Spinal cord (tissue), 10 donors: Measurements from ENCODE around the gene ERFL. TPM values are rescaled to one million over a fixed set of nuclear protein-coding genes. Genes with fewer than 3 reads are reported as not detected.

Experiments used
- DNase-seq, 6 donors: peaks; one replicate each; pipeline versions ENCODE4 v3.0.0 to v3.0.0-alpha.2; 2013 to 2015; ENCODE audit warnings: low spot score in 6 of 6, low read depth in 4 of 6
- H3K27ac ChIP-seq: one replicate; pipeline ENCODE4 v1.5.1; 2013; ENCODE audit warnings: low read depth, low read length, control low read depth
- H3K27me3 ChIP-seq: one replicate; pipeline ENCODE4 v1.6.1; 2013; ENCODE audit warnings: low read length; ENCODE audit not compliant: control insufficient read depth, insufficient read depth
- H3K36me3 ChIP-seq: one replicate; pipeline ENCODE4 v1.6.1; 2013; ENCODE audit warnings: low read length; ENCODE audit not compliant: control insufficient read depth, insufficient read depth
- H3K4me1 ChIP-seq: one replicate; pipeline ENCODE4 v1.6.1; 2013; ENCODE audit warnings: low read length; ENCODE audit not compliant: control insufficient read depth, insufficient read depth
- H3K4me3 ChIP-seq: one replicate; pipeline ENCODE4 v1.5.1; 2013; ENCODE audit warnings: low read depth, low read length, control low read depth
- H3K9me3 ChIP-seq: one replicate; pipeline ENCODE4 v1.6.1; 2013; ENCODE audit warnings: low read length; ENCODE audit not compliant: control insufficient read depth, insufficient read depth
- WGBS: methylation state at CpG from one replicate; pipeline ENCODE4 v1.1.5; 2013; ENCODE audit warnings: missing lambda C conversion rate; ENCODE audit not compliant: insufficient coverage; 5-methylcytosine and 5-hydroxymethylcytosine counted together
- polyA plus RNA-seq, 2 donors: library from polyadenylated mRNA; unstranded; fragments of 120-200 nt; gene quantifications; one replicate each; pipeline ENCODE4 v1.2.1, GENCODE V29; 2013; ENCODE audit not compliant: insufficient read length in 2 of 2
- total RNA-seq, 2 donors: library from RNA; depleted of rRNA in 1 of 2; stranded (reverse); fragments of 120-200 nt in 1 of 2; fragments of >200 nt in 1 of 2; gene quantifications; one replicate each; pipeline versions ENCODE4 v1.2.3 to v1.2.4, GENCODE V29; 2013 to 2014
- donor health status: healthy.

Gene ERFL
- total and polyA plus RNA-seq, 4 donors = 0.11 to 1.3 (median 0.78) TPM; not detected in 1

DNA sequence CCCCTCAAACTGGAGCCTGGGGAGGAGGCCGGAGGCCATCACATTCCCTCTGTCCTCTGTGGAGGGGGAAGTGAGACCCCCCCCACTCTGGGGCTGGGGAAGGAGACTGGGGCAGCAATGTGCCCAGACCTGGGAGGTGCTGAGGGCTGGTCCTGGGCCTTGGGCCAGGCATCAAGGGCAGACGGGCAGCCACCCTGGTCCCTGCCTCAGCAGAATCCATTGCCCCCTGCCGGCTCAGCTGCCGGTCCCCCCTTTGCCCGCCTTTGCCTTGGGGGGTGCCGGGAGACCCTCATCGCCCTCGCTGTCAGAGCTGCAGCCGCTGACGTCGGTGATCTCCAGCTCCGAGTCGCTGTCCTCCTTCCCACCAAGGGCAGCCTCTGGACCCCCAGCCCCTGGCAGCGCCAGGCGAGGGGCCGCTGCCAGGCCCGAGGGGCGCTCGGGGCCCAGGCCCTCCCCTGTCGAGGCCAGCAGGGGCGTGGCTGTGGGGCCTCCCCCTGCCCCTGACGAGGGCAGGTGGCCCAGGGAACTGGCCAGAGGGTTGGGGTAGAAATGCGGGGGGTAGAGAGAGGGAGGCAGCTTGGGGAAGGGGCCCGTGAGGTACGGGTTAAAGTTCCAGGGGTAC is 20.1 kb downstream of the ERFL start:
- WGBS = 83% methylated on average over 25 of the region's 25 CpGs
- Histone ChIP-seq H3K4me1 (peaks cover 5% of the 10 kb centered on the region), H3K27me3 (peaks cover 34% of the 10 kb centered on the region), H3K27ac (no peak overlapping the region), H3K4me3 (no peak overlapping the region), H3K9me3 (no peaks in the 10 kb centered on the region), H3K36me3 (peaks cover 53% of the 10 kb centered on the region)
- DNase-seq = no peak

DNA sequence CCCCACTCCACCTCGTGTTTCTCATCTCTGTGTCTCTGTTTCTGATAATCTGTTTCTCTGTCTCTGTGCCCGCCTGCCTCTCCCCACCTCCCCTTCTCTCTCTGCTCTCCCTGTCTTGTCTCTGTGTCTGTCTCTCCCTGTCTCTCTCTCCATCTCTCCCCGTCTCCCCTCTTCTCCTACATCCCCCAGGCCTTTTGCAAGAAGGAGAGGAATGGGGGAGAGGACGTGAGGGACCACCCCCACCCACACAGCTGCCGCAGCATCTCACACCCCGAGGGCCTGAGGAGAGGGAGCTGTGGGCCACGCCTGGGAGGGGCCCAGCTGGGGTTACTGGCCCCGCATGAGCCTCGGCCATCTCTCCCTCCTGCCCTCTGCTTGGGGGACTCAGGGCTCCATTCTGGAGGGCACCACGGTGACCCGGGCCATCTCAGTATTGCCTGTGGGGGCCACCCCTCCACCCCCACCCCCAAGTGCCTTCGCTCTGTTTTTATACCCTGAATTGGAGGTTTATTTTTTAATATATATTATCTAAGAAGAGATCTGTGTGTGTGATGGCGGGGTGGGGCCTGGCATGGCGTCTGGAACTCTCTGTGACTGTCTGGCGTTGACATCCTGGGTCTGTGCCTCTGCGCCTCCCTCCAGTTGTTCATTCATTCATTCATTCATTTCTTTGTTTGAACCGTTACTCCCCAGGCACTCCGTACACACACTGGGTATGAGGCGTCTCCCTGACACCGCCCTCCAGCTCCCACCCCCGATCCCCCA is 21.2 kb downstream of the ERFL start:
- Histone ChIP-seq H3K27ac (no peak overlapping the region), H3K9me3 (no peaks in the 10 kb centered on the region), H3K4me3 (no peak overlapping the region), H3K36me3 (peaks cover 63% of the 10 kb centered on the region), H3K4me1 (no peaks in the 10 kb centered on the region), H3K27me3 (peaks cover 24% of the 10 kb centered on the region)
- DNase-seq = no peak
- 73% methylated on average over 3 of the region's 21 CpGs for WGBS

DNA sequence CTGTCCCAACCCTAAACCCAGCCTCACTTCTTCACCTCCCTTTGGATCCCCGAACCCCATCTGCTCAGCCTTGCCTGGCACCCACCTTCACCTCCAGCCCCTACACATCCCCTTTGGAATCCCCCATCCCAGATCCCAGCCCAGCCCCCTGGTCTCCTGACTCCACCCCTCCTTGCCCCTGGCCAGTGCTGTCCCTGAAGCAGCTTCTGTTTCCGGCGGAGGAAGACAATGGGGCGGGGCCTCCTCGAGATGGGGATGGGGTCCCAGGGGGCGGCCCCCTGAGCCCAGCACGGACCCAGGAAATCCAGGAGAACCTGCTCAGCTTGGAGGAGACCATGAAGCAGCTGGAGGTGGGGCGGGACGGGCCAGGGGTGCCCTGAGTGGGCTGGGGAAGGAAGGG is 22.0 kb downstream of the ERFL start:
- Histone ChIP-seq H3K4me3 (no peak overlapping the region), H3K9me3 (no peaks in the 10 kb centered on the region), H3K36me3 (peaks cover 71% of the 10 kb centered on the region), H3K4me1 (no peaks in the 10 kb centered on the region), H3K27ac (no peak overlapping the region), H3K27me3 (peaks cover 16% of the 10 kb centered on the region)
- no peak for DNase-seq
- 50% methylated on average over 7 of the region's 9 CpGs for WGBS

- 90% methylated on average over 22 of the region's 24 CpGs for WGBS
- peaks cover 73% of the 10 kb centered on the region for H3K36me3 ChIP-seq
These were observed 22.8 kb downstream of the ERFL start for GRCh38 chr19:41905273-41906002.

DNA sequence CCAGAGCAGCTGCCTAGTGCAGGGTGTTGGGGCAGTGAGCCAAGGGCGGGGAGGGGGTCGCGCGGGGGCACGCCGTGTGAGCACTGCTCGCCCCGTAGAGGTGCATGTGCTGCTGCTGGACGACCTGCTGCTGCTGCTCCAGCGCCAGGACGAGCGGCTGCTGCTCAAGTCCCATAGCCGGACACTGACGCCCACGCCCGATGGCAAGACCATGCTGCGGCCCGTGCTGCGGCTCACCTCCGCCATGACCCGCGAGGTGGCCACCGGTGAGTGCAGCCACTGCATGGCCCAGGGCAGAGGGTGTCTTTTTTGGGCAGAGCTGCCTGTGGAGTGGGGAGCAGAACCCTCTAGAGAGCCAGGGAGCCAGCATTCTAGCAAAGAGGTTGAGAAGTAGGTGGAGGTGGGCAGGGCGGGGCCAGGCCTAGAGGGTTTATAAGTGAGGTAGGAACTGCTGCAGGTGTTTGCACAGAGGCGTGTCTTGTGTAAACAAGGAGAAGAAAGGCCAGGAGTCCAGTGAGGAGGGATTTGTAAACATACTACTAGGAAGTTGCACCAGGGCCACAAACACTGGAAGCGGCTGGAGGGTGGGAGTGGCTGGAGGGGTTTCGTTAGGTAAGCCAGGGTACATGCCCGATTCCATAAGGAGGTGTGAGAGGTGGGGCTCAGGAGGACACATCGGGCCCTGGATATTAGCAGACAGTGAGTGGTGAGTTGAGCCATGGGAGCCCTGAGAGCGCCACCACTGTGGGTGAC is 24.0 kb downstream of the ERFL start:
- DNase-seq = no peak
- H3K36me3 ChIP-seq = peaks cover 80% of the 10 kb centered on the region
- no peak overlapping the region for H3K4me3 ChIP-seq
- no peaks in the 10 kb centered on the region for H3K9me3 ChIP-seq
- no peaks in the 10 kb centered on the region for H3K4me1 ChIP-seq
- 93% methylated on average over 30 of the region's 30 CpGs for WGBS
- peaks cover 3% of the 10 kb centered on the region for H3K27me3 ChIP-seq
- no peak overlapping the region for H3K27ac ChIP-seq

More at GRCh38 chr19:41905273-41906002, 22.8 kb downstream of the ERFL start:
- peaks cover 8% of the 10 kb centered on the region for H3K27me3 ChIP-seq
- no peaks in the 10 kb centered on the region for H3K4me1 ChIP-seq
- DNase-seq = no peak
- no peak overlapping the region for H3K27ac ChIP-seq
- H3K4me3 ChIP-seq = no peak overlapping the region
- no peaks in the 10 kb centered on the region for H3K9me3 ChIP-seq

GRCh38 chr19:41903193-41903953 is 24.9 kb downstream of the ERFL start:
- Histone ChIP-seq H3K27me3 (no peaks in the 10 kb centered on the region), H3K36me3 (peaks cover 82% of the 10 kb centered on the region), H3K9me3 (no peaks in the 10 kb centered on the region), H3K27ac (no peak overlapping the region), H3K4me1 (no peaks in the 10 kb centered on the region), H3K4me3 (no peak overlapping the region)
- no peak for DNase-seq
- 94% methylated on average over 18 of the region's 19 CpGs for WGBS

DNA sequence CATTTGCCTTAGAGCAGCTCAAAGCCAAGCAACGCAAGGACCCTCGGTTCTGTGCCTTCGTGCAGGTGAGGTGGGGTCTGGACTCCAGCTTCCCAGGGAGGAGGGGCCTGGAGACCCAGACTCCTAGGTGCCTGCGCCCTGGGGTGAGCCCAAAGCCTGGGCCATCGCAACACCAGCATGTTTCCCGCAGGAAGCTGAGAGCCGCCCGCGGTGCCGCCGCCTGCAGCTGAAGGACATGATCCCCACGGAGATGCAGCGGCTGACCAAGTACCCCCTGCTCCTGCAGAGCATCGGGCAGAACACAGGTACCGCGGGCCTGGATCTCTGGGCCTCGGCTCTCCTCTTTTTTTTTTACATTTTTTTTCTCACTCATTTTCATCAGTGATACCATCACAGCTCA is 25.7 kb downstream of the ERFL start:
- no peaks in the 10 kb centered on the region for H3K9me3 ChIP-seq
- 93% methylated on average over 17 of the region's 17 CpGs for WGBS
- no peak overlapping the region for H3K4me3 ChIP-seq
- no peak overlapping the region for H3K27ac ChIP-seq
- no peak for DNase-seq
- H3K4me1 ChIP-seq = no peaks in the 10 kb centered on the region
- peaks cover 83% of the 10 kb centered on the region for H3K36me3 ChIP-seq
- no peaks in the 10 kb centered on the region for H3K27me3 ChIP-seq

DNA sequence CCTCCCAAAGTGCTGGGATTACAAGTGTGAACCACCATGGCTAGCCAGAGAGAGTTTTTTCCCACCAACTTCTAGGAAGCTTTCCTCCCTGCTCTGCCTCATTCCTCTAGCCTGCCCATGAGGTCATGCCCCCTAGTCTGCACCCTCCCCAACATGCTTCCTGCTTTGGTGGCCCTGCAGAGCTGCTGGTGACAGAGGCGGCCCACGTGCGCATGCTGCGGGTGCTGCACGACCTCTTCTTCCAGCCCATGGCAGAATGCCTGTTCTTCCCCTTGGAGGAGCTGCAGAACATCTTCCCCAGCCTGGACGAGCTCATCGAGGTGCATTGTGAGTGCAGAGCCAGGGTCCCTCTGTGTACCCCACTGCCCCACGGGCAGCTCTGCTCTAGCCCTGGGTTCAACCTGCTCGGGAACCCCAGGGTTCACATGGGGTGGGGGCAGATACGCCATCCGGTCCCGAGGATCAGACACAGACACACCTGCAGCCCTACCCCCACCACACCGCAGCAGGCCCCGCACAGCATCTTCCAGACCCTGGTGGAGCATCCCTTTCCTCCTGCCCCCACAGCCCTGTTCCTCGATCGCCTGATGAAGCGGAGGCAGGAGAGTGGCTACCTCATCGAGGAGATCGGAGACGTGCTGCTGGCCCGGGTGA is 26.4 kb downstream of the ERFL start:
- H3K27me3 ChIP-seq = no peaks in the 10 kb centered on the region
- H3K27ac ChIP-seq = no peak overlapping the region
- no peak for DNase-seq
- peaks cover 83% of the 10 kb centered on the region for H3K36me3 ChIP-seq
- H3K4me3 ChIP-seq = no peak overlapping the region
- WGBS = 90% methylated on average over 19 of the region's 21 CpGs
- H3K9me3 ChIP-seq = no peaks in the 10 kb centered on the region
- no peaks in the 10 kb centered on the region for H3K4me1 ChIP-seq
